GM19438 (cell line): ENCODE data around the gene DEFB132.
A peak's percentile ranks its signal among the peaks of the same experiment; 100 is the strongest.

Source experiments
- ATAC-seq: cut with Tn5 transposase; IDR thresholded peaks from one replicate; pipeline ENCODE4 v1.9.1; 2021; ENCODE audit warnings: low read depth; ENCODE audit not compliant: unreplicated experiment

The DEFB132 gene

DNA sequence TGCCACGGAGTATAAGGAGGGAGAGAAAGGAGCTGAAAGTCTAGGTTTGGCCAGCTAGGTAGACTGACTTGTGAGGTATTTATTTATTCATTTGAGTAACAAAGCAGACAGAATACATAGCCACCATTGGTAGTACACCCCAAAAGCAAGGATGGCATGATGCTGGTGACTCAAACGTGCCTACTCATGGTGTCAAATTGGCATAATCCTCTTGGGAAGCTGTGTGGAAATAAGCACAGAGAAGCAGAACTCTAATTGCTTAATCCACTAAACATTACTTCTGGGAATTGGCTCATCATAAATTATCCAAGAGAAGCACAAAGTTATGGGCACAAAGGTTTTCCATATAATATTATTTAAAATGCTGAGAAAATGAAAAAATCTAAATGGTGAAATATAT is 2.5 kb downstream of the DEFB132 start:
- ATAC-seq: no peak

DNA sequence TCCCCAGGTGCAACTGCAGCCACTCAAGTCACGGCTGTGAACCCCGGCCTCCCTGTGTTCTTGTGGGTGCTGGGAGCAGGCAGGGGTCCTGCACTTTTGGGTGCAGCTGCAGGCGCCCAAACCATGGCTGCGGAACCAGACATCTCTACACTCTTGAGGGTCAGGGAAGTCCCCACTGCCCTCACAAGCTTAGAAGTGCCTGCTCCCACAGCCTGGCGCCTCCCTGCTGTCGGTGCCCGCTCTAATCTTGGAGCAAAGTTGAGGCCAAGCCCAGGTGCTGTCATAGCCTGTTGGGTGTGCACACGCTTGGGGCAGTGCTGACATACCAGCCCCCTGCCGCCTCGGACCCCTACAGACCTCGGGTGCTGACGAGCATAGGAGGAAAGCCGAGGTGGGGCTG is 6.2 kb downstream of the DEFB132 start:
- no peak for ATAC-seq

DNA sequence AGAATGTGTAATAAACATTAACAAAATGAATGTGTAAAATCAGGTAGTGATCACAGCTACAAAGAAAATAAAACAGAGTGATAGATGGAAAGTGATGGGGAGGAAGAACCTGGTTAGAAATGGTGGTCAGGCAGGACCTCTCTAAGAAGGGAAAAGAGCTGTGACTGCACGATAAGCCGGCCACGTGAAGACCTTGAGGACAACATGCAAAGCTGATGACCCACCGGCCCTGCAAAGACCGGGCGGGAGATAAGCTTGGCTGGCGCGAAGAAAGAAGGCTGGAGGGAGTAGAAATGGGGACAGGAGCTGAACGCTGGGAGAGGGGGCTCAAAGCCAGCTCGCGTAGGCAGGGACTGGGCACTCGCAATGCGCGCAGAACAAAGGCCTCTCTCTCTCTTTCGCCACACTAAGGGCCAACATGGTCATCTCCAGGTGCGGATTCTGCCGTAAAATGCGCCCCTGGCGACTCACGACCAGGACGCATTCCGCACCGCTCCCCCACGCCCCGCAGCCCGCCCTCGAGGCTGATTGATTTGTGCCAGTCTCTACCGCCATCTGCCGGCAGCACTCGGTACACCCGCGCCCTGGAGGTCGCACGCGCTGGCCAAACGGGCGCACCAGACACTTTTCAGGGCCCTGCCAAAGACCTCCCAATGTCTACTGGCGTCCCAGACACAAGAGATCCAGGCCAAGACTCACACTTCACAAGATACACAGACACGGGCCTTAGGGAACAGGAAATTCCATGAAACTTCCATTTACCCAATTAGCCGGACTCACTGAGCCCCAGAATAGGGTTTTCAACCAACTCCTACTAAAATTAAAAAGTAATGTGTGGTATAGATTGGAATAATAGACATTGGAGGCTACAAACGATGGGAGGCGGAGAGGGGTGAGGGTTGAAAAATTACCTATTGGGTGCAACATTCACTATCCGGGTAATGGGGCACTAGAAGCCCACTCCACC is 9.4 kb downstream of the DEFB132 start:
- peak; percentile 86 for ATAC-seq

DNA sequence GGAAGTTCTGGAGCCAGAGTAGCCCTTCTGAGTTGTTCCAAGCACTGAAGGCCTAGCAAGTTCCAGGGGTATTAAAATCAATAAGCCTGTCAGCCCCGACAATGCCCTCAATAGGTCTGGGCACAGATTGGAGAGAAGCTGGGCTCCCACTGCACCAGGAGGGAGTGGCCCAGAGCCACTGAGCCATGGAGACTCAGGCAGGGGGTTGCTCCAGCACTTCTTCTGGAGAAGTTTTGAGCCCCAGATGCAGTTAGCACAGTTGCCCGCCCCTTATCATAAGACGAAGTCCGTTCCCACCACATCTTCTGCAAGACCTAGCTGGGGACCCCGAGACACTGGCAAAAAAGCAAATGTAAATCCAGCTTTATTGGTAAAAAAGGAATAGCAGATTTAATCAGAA is 13.0 kb downstream of the DEFB132 start:
- no peak for ATAC-seq

DNA sequence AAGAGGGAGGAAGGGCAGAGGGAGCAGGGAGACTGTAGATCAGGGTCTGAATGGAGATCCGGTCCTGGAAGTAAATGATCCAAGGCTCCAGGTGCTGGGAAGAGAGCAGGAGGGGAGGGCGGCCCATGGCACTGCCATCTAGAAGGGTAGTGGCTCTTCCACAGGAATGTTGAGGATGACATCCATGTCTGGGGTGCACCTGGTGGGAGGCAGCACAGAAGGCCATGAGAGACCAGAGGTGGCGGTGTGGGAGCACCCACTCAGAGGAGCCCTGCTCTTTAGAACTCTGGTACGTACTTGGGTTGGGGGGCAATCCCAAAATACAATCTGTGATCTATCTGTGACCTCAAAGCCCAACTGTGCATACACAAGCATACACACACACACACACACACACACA is 13.5 kb downstream of the DEFB132 start:
- no peak for ATAC-seq

GRCh38 chr20:271528-271927 is 14.0 kb downstream of the DEFB132 start:
- no peak for ATAC-seq

- no peak for ATAC-seq
Observed at GRCh38 chr20:272718-273117, 15.2 kb downstream of the DEFB132 start.

GRCh38 chr20:273884-274283 is 16.4 kb downstream of the DEFB132 start:
- no peak for ATAC-seq

DNA sequence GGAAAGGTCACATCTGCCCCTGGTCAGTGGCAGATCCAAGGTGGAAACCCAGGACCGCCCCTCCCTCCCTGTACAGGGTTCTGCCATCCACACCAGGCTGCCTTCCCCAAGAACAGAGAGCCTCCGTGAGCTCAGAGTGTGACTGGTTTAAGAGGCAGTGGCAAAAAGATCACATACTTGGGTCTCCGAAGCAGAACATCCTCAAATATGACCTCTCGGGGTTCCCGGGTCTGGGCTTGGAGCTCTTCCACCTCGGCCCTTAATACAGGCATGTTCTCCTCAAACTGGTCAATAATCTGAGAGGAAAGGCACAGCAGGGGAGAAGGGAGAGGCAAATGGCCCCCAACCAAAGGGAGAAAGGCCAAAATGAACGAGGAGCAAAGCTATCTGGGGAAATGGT is 18.3 kb downstream of the DEFB132 start:
- no peak for ATAC-seq

DNA sequence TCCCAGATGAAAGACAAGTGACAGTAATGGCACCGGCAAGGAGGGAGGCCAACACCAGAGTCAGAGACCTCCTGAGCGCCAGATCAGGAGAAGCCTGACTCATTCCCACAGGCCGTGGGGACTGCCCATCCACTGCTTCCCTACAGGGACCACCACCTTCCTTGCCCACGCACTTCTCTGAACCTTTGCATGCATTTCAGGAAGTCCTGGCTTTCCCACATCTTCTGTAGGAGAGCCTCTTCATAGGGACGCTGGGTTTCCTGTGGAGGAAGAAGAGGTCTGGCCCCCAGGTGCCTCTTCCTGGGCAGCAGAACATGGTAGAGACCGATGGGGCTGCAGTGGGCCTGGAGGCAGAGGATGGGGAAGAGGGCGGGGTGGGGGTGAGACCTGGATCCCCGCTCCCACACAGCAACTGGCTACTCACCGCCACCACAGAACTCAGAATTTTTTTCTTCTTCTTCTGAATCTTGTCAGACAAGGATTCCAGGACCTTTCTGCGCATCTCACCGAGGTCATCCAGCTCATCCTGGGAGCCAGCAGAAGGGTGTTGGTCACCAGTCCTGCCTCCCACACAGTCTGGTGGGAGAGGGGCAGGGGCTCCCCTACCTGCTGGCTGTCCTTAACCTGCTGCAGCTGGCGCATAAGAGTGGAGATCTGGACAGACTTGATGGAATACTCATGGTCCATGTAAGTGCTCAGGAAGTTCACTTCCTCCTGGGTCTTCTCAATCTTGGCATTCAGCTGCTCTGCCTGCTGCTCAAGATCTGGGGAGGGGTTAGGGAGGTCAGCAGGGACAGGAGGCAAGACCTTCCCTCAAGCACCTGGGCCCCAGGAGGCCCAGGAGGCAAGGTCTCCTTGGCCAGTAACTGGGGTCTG is 19.3 kb downstream of the DEFB132 start:
- no peak for ATAC-seq

GRCh38 chr20:277496-277781 is 19.9 kb downstream of the DEFB132 start:
- ATAC-seq: no peak

DNA sequence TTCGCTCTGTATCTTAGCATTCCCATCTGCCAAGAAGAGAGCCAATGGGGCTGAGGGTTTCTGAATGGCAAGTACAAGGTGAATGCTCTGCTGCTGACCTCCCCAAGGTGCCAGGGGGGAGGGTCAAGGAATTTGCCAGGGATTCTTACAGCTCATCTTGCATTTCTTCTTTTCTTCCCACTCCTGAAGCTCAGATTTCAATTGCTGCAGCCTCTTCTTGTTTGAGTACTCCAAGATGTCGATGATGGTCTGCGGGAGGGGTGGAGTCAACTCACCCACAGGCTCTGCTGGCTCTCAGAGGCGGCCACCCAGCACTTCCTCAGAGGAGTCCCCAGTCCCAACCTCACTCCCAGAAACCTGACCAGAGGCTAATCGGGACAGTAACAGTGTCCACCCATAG is 20.7 kb downstream of the DEFB132 start:
- ATAC-seq: no peak

DNA sequence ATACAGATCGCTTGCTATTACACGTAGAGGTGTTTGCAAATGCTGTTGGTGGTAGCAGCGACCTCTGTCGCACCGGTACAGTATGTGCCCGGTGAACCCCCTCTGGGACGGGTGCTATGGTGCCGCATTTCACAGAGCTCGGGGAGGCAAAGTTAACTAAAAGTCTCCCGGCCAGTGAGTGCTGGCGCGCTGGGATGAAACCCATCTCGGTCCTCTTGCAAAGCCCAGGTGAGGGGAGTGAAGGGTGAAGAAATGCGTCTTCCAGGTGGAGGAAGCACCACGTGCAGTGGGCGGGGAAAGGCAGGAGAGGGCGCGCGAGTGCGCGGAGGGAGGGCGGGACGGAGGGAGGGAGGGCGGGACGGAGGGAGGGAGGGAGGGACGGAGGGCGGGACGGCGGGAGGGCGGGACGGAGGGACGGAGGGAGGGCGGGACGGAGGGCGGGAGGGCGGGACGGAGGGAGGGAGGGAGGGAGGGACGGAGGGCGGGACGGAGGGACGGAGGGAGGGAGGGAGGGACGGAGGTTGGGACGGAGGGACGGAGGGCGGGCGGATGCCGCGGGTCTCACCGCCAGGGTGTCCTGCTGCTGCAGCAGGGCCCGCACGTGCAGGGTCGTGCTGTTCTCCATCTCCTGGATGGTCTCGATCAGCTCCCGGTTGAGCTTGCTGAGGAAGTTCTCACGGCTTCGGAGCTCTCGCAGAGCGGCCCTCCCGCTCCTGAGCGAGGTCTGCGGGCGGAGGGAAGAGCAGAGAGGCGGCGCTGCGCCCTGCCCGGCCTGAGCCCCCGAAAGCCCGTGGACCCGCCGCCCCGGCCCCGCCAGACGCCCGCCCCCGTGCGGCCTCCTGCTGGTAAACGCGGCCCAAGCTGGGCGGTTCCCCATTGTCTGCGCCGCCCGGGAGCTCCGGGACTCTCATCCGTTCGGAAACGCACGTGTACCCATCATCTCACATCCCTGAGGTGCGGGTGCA is 21.4 kb downstream of the DEFB132 start:
- ATAC-seq: no peak

DNA sequence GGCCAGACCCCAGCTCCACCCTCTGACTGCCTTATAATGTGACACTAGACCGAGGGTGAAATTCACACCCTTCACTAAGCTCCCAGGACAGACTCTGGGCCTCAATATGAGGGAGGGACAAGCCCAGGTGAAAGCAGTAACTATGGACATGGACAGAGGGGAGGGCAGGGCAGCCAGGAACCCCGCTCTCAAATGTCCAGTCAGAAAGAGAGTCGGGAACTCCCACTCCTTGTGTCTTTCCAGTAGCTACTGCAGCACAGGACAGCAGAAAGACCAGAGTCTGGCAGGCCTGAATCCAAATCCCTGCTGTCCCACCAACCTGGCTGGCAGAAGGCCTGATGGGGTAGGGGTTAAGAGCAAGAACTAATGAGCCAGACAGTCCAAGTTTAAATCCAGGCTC is 26.6 kb downstream of the DEFB132 start:
- ATAC-seq: no peak

- no peak for ATAC-seq
Observed at GRCh38 chr20:286508-286907, 29.0 kb downstream of the DEFB132 start.

GRCh38 chr20:288956-289692 is 31.6 kb downstream of the DEFB132 start:
- no peak for ATAC-seq

DNA sequence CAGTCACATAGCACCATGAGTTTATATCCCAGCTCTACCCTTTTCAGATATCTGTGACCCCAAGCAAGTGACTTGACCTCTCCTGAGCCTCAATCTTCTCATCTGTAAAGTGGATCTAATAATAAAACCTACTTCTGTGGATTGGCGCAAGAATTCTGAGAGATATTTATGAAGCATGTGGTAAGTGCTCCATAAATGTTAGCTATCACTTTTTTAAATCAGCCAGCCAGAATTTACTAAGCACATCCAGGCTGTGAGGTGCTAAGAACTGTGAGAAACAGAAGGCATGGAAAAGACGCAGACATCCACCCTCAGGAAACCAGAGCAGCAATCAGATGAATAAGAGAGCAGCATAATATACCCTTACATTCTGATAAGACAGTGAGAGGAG is 32.2 kb downstream of the DEFB132 start:
- peak; percentile 19 for ATAC-seq

DNA sequence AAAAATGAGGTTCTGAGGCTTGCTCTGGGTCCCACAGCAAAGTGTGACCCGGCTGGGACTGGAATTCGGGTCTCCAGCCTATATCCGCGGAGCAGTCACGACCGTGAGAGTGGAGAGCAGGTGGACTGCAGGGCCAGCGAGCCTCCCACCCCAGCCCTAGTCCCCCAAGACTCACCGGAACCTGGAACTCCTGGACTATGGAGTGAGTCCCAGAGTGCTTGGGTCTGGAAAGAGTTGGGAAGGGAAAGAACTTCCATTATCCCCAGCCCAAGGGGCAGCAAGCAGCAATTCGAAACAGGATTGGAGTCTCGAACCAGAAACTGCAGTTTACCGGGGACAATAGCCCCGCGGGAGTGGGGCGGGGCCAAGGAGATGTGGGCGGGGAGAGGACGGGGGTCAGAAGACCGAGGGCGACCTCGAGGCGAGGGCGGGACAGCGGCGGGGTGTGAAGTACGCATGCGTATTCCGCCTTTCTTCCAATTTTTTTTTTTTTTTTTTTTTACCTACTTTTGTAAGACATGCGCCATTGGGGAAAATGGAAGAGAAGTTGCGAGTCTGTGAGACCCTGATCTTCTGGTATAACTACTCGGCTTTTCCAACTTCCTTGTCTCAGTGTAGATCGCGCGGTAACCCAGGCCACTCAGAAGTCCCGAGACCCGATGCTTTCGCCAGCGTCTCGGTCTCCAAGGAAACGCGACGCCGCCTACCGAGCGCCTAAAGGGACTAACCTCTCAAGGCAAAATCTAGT is 32.7 kb downstream of the DEFB132 start, which contains the start of gene C20orf96:
Gene C20orf96 (minus strand): TSS at position 667 of the 748 bp plus-strand sequence. CDS start 140 bp downstream, at position 527.
- peak; percentile 84 for ATAC-seq

DNA sequence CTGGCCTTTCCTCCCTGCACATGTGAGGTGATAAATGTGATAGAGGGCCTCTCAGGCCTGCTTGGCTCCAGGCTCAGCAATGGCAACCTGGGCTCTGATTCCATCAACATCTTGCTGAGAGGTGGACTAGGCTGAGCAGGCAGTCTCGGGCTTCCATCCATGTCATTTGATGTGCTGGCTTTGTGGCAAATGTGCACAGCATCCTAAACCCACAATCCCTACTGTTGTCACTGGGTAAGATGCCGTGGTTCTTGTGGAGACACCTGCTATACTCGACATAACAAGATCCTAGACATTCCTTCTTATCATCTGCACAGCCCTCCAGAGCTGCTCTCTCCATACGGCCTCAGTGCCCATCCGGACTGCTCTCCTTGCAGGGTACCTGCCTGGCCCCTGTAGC is 37.1 kb downstream of the DEFB132 start:
- ATAC-seq: no peak
